ENCODE measurements around the gene CHP1.
"Not testable (repeated sequence)": the region's sequence is repeated elsewhere in the genome, so short reads cannot be mapped to it uniquely, and the experiment has no call there.

Gene CHP1

DNA sequence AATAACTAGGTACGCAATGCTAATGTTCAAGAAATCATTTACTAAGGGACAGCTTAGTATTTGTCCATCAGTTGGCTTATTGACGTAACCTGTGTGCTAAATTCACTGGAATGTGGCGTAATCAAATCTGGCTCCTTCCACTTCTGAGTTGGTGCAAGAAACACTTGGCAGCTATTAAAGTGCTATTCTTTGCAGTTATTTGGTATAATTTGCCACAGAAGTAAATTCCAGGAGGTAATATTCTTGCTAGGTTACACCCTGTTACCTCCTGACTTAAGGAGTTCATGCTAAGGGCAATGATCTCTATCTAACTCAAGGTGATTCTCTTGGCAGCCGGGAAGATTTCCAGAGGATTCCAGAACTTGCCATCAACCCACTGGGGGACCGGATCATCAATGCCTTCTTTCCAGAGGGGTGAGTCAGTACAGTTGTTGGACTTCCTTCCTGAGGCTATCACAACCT is 25.5 kb downstream of the CHP1 start:
- Histone ChIP-seq H3K9me3 (no peaks in the 10 kb centered on the region), H3K36me3 (peaks cover 14 to 36% (median 22%) of the 10 kb centered on the region in 3 donors), H3K4me3 (no peak overlapping the region), H3K27ac (no peak overlapping the region), H3K4me1 (no peaks in the 10 kb centered on the region), H3K27me3 (no peaks in the 10 kb centered on the region)
- intact Hi-C loops (cut with DNase I; ENCODE audit: low total_unique reads) = loop anchor here (10.0 kb wide), 1 partner anchor 1152 kb away; the partner anchor contains the start of gene BMF
- TF ChIP-seq, protein P1, sequence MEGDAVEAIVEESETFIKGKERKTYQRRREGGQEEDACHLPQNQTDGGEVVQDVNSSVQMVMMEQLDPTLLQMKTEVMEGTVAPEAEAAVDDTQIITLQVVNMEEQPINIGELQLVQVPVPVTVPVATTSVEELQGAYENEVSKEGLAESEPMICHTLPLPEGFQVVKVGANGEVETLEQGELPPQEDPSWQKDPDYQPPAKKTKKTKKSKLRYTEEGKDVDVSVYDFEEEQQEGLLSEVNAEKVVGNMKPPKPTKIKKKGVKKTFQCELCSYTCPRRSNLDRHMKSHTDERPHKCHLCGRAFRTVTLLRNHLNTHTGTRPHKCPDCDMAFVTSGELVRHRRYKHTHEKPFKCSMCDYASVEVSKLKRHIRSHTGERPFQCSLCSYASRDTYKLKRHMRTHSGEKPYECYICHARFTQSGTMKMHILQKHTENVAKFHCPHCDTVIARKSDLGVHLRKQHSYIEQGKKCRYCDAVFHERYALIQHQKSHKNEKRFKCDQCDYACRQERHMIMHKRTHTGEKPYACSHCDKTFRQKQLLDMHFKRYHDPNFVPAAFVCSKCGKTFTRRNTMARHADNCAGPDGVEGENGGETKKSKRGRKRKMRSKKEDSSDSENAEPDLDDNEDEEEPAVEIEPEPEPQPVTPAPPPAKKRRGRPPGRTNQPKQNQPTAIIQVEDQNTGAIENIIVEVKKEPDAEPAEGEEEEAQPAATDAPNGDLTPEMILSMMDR (IDR thresholded peaks at IDR 0.05) = no peak
- no peak for DNase-seq

DNA sequence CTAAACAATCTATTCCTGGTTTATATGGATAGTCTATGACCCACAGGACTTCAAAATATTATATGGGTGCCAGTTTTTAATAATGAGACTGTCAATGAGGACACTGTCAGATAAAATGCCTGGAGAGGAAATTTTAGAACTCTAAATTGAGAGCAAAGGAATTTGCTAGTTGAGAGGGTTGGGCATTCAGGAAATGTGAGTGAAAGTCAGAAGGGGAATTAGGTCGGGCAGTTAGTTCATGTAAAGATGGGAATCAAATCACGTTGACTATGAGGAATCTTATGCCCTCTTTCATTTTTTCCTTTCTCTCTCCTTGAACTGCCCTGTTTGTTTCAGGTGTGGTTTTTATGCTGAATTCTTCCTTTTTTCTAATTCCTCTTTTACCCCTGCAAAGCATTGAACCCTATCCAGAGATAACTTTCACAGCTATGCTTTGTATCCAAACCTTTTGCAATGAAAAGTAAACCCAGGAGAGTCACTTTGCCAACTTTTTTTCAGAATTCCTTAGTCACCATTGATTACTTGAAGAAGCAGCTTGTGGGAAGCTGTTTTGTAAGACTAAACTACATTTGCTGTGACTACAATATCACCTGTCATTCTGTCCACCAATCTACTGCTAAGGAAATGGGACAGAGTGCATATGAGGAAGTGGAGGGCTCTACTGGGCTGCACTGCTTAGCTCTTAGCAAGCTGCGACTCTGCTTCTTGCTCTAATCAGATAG is 27.8 kb downstream of the CHP1 start:
- Histone ChIP-seq H3K27me3 (no peaks in the 10 kb centered on the region), H3K27ac (no peak overlapping the region), H3K4me1 (no peaks in the 10 kb centered on the region), H3K36me3 (peaks cover 28 to 40% (median 30%) of the 10 kb centered on the region in 3 donors), H3K4me3 (no peak overlapping the region), H3K9me3 (no peaks in the 10 kb centered on the region)
- intact Hi-C loops (cut with DNase I; ENCODE audit: low total_unique reads) = loop anchor here (10.0 kb wide), 1 partner anchor 1154 kb away; the partner anchor contains the start of gene BMF
- TF ChIP-seq, protein P1 (IDR thresholded peaks at IDR 0.05) = no peak
- no peak for DNase-seq

GRCh38 chr15:41259546-41260189 is 28.6 kb downstream of the CHP1 start:
- Histone ChIP-seq H3K36me3 (peaks cover 30 to 45% (median 35%) of the 10 kb centered on the region in 3 donors), H3K4me1 (no peaks in the 10 kb centered on the region), H3K27ac (no peak overlapping the region), H3K4me3 (no peak overlapping the region), H3K27me3 (no peaks in the 10 kb centered on the region), H3K9me3 (no peaks in the 10 kb centered on the region)
- TF ChIP-seq, protein P1 (IDR thresholded peaks at IDR 0.05) = no peak
- DNase-seq = no peak
- intact Hi-C loops (cut with DNase I; ENCODE audit: low total_unique reads) = loop anchor here (10.0 kb wide), 1 partner anchor 1155 kb away; the partner anchor contains the start of gene BMF

GRCh38 chr15:41260924-41261323 is 29.9 kb downstream of the CHP1 start:
- DNase-seq; intact Hi-C loops (cut with DNase I; ENCODE audit: low total_unique reads); H3K27ac ChIP-seq; H3K4me1 ChIP-seq; H3K4me3 ChIP-seq; H3K9me3 ChIP-seq; H3K27me3 ChIP-seq: not testable (repeated sequence)
- peaks cover 35 to 52% (median 37%) of the 10 kb centered on the region in 3 donors for H3K36me3 ChIP-seq

GRCh38 chr15:41262571-41262970 is 31.5 kb downstream of the CHP1 start:
- TF ChIP-seq, protein P1 (IDR thresholded peaks at IDR 0.05) = no peak
- H3K9me3 ChIP-seq = no peaks in the 10 kb centered on the region
- intact Hi-C loops (cut with DNase I; ENCODE audit: low total_unique reads) = no loop called here
- H3K4me1 ChIP-seq = no peaks in the 10 kb centered on the region
- no peaks in the 10 kb centered on the region for H3K27me3 ChIP-seq
- peaks cover 38 to 50% (median 41%) of the 10 kb centered on the region in 3 donors for H3K36me3 ChIP-seq
- no peak overlapping the region for H3K27ac ChIP-seq
- H3K4me3 ChIP-seq = no peak overlapping the region
- no peak for DNase-seq

DNA sequence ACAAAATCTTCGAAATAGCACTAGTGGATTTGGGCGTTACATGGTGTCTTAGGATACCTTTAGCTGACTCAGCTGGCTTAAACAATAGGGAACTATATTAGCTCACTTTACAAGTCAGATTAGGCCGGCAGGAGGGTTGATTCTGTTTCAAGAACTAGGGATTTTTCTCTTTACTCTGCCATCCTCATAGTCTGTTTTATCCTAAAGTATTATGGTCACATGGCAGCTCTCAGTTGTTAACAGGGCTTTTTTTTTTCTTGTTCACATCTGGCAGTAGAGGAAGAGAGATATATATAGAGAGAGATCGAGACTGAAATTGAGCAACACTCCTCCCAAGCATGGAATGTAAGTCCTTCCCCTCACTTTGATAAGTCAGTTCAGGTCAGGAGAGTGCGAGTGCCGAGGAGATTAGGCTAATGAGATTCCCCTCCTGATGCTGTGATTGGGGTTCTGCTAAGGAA is 32.9 kb downstream of the CHP1 start:
- TF ChIP-seq, protein P1 (IDR thresholded peaks at IDR 0.05) = no peak
- H3K36me3 ChIP-seq = peaks cover 32 to 43% (median 33%) of the 10 kb centered on the region in 3 donors

More for the DNA sequence above, 32.9 kb downstream of the CHP1 start:
- Histone ChIP-seq H3K27ac (no peak overlapping the region), H3K4me1 (no peaks in the 10 kb centered on the region), H3K27me3 (no peaks in the 10 kb centered on the region), H3K9me3 (no peaks in the 10 kb centered on the region), H3K4me3 (no peak overlapping the region)
- DNase-seq = no peak
- intact Hi-C loops (cut with DNase I; ENCODE audit: low total_unique reads) = no loop called here

Data from tibial artery (tissue), 4 donors.